ENCODE data around the gene AURKAIP1. TPM values are rescaled to one million over a fixed set of nuclear protein-coding genes. Genes with fewer than 3 reads are reported as not detected.
A peak's percentile ranks its signal among the peaks of the same experiment; 100 is the strongest.

Gene AURKAIP1
- total and polyA plus RNA-seq, 9 of the 15 experiments (the other 6 are each of a cell fraction or from before 2014, with no cell fraction given), result 7.8 to 478 (median 92.0) TPM

GRCh38 chr1:1374929-1375662 is at the start of gene AURKAIP1 (continued):
- TF ChIP-seq, protein P1, sequence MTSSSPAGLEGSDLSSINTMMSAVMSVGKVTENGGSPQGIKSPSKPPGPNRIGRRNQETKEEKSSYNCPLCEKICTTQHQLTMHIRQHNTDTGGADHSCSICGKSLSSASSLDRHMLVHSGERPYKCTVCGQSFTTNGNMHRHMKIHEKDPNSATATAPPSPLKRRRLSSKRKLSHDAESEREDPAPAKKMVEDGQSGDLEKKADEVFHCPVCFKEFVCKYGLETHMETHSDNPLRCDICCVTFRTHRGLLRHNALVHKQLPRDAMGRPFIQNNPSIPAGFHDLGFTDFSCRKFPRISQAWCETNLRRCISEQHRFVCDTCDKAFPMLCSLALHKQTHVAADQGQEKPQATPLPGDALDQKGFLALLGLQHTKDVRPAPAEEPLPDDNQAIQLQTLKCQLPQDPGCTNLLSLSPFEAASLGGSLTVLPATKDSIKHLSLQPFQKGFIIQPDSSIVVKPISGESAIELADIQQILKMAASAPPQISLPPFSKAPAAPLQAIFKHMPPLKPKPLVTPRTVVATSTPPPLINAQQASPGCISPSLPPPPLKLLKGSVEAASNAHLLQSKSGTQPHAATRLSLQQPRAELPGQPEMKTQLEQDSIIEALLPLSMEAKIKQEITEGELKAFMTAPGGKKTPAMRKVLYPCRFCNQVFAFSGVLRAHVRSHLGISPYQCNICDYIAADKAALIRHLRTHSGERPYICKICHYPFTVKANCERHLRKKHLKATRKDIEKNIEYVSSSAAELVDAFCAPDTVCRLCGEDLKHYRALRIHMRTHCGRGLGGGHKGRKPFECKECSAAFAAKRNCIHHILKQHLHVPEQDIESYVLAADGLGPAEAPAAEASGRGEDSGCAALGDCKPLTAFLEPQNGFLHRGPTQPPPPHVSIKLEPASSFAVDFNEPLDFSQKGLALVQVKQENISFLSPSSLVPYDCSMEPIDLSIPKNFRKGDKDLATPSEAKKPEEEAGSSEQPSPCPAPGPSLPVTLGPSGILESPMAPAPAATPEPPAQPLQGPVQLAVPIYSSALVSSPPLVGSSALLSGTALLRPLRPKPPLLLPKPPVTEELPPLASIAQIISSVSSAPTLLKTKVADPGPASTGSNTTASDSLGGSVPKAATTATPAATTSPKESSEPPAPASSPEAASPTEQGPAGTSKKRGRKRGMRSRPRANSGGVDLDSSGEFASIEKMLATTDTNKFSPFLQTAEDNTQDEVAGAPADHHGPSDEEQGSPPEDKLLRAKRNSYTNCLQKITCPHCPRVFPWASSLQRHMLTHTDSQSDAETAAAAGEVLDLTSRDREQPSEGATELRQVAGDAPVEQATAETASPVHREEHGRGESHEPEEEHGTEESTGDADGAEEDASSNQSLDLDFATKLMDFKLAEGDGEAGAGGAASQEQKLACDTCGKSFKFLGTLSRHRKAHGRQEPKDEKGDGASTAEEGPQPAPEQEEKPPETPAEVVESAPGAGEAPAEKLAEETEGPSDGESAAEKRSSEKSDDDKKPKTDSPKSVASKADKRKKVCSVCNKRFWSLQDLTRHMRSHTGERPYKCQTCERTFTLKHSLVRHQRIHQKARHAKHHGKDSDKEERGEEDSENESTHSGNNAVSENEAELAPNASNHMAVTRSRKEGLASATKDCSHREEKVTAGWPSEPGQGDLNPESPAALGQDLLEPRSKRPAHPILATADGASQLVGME (CRISPR knock-in tag; IDR thresholded peaks at IDR 0.05), result peak; percentile 97
- TF ChIP-seq, protein P2, sequence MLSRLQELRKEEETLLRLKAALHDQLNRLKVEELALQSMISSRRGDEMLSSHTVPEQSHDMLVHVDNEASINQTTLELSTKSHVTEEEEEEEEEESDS (CRISPR knock-in tag; IDR thresholded peaks at IDR 0.05), result no peak
- TF ChIP-seq HIVEP1 (CRISPR knock-in tag; IDR thresholded peaks at IDR 0.05) (peak; percentile 61; the same call in 1 of the 2 replicates), MYC (IDR thresholded peaks at IDR 0.05; ENCODE audit: low read depth, low read length) (peak; percentile 88), MYC (CRISPR knock-in tag; IDR thresholded peaks at IDR 0.05; ENCODE audit: borderline replicate concordance, low read depth) (no peak; the same call in 1 of the 2 replicates), SRSF9 (IDR thresholded peaks at IDR 0.05; ENCODE audit: borderline replicate concordance, low read depth, low read length) (no peak), ELF2 (CRISPR knock-in tag; IDR thresholded peaks at IDR 0.05) (peak; percentile 97), ERF (CRISPR knock-in tag; IDR thresholded peaks at IDR 0.05) (peak; percentile 80), ZNF263 (CRISPR knock-in tag; IDR thresholded peaks at IDR 0.05; ENCODE audit: borderline replicate concordance) (peak; percentile 58; the same call in 1 of the 2 replicates), RBBP5 (IDR thresholded peaks at IDR 0.05; ENCODE audit: borderline replicate concordance, insufficient read depth, low read length, poor library complexity, severe bottlenecking) (peak; percentile 100), ZNF561 (CRISPR knock-in tag; conservative IDR thresholded peaks at IDR 0.05) (no peak), BRD4 (IDR thresholded peaks at IDR 0.05) (no peak)
- TF ChIP-seq, protein P3, sequence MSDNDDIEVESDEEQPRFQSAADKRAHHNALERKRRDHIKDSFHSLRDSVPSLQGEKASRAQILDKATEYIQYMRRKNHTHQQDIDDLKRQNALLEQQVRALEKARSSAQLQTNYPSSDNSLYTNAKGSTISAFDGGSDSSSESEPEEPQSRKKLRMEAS (CRISPR knock-in tag; IDR thresholded peaks at IDR 0.05), result peak; percentile 80
- TF ChIP-seq, protein P4, sequence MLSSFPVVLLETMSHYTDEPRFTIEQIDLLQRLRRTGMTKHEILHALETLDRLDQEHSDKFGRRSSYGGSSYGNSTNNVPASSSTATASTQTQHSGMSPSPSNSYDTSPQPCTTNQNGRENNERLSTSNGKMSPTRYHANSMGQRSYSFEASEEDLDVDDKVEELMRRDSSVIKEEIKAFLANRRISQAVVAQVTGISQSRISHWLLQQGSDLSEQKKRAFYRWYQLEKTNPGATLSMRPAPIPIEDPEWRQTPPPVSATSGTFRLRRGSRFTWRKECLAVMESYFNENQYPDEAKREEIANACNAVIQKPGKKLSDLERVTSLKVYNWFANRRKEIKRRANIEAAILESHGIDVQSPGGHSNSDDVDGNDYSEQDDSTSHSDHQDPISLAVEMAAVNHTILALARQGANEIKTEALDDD (IDR thresholded peaks at IDR 0.05), result no peak
- TF ChIP-seq, protein P5, sequence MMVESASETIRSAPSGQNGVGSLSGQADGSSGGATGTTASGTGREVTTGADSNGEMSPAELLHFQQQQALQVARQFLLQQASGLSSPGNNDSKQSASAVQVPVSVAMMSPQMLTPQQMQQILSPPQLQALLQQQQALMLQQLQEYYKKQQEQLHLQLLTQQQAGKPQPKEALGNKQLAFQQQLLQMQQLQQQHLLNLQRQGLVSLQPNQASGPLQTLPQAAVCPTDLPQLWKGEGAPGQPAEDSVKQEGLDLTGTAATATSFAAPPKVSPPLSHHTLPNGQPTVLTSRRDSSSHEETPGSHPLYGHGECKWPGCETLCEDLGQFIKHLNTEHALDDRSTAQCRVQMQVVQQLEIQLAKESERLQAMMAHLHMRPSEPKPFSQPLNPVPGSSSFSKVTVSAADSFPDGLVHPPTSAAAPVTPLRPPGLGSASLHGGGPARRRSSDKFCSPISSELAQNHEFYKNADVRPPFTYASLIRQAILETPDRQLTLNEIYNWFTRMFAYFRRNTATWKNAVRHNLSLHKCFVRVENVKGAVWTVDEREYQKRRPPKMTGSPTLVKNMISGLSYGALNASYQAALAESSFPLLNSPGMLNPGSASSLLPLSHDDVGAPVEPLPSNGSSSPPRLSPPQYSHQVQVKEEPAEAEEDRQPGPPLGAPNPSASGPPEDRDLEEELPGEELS (CRISPR knock-in tag; IDR thresholded peaks at IDR 0.05; ENCODE audit: borderline replicate concordance), result peak; percentile 84

Measured in K562 (cell line).